ENCODE results near the gene HNMT.
"Not testable (repeated sequence)": the region's sequence is repeated elsewhere in the genome, so short reads cannot be mapped to it uniquely, and the experiment has no call there.

HNMT gene

GRCh38 chr2:137945229-137945628 is 19.0 kb upstream of the HNMT start:
- no peak for DNase-seq

- DNase-seq = no peak
These were observed 18.0 kb upstream of the HNMT start for GRCh38 chr2:137946227-137946626.

- DNase-seq = no peak
These were observed 17.1 kb upstream of the HNMT start for GRCh38 chr2:137947032-137947727.

- DNase-seq = peak in 47 of 58 donors; percentile 1 to 77 (median 16)
These were observed 16.4 kb upstream of the HNMT start for GRCh38 chr2:137947728-137948336.

GRCh38 chr2:137948894-137949293 is 15.4 kb upstream of the HNMT start:
- no peak for DNase-seq

GRCh38 chr2:137950238-137950637 is 14.0 kb upstream of the HNMT start:
- no peak for DNase-seq

- no peak for DNase-seq
These were observed 12.7 kb upstream of the HNMT start for GRCh38 chr2:137951586-137951985.

GRCh38 chr2:137952586-137953129 is 11.6 kb upstream of the HNMT start:
- DNase-seq = no peak

- DNase-seq = no peak
These were observed 8.7 kb upstream of the HNMT start for GRCh38 chr2:137955536-137955935.

- no peak for DNase-seq
These were observed 7.2 kb upstream of the HNMT start for GRCh38 chr2:137957033-137957432.

GRCh38 chr2:137959166-137959565 is 5.1 kb upstream of the HNMT start:
- no peak for DNase-seq

DNA sequence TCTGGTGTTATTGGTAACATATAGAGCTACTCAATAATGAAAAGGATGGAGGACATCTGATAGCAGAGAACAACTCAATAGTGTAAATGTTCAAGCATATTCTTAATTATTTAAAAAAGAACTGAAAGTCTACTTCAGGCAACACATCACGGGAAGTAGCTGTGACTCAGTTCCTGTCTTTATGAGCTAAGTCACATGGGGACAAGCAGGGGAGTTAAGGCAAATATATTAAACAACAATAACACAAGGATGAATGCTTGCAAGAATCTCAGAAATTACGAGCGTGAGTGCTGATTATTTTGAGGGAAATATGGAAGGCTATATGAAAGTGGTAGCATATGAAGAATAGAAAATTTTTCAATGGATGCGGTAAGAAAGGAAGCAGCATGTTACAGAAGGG is 4.0 kb upstream of the HNMT start:
- DNase-seq = no peak

GRCh38 chr2:137961602-137962001 is 2.7 kb upstream of the HNMT start:
- no peak for DNase-seq

DNA sequence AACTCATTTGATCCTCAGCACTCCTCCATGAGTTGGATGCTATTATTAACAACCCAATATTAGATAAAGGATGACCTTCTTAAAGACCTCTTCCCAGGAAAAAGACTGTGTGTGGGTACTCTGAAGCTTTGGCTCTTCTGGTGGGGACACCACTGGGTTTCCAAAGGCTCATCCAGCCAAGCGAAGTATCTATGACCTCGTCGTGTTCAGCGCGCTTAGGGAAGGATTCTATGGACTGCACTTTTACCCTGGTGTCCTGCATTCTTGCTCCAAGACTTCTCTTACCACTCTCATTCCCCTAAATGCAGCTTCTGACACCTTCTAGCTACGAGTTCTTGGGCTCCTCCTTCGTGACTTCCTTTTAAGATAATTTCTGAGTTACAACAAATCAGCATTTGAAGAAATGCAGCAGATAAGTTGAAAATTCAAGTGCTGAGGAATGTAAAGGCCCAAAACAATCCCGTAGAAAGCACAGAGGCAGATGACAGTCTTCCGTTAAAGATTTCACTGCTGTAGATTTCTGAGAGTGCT is 673 bp upstream of the HNMT start:
- peak in 2 of 58 donors; percentile 4 to 6 for DNase-seq

GRCh38 chr2:137964859-137965459 is 686 bp downstream of the HNMT start:
- DNase-seq = no peak

GRCh38 chr2:137966043-137966442 is 1.8 kb downstream of the HNMT start:
- DNase-seq = no peak

- no peak for DNase-seq
These were observed 2.8 kb downstream of the HNMT start for GRCh38 chr2:137967042-137967441.

- DNase-seq = peak in 1 of 58 donors; percentile 19
These were observed 4.5 kb downstream of the HNMT start for GRCh38 chr2:137968477-137969417.

- DNase-seq = peak in 2 of 58 donors; percentile 0 to 21
These were observed 5.1 kb downstream of the HNMT start for GRCh38 chr2:137969418-137969765.

DNA sequence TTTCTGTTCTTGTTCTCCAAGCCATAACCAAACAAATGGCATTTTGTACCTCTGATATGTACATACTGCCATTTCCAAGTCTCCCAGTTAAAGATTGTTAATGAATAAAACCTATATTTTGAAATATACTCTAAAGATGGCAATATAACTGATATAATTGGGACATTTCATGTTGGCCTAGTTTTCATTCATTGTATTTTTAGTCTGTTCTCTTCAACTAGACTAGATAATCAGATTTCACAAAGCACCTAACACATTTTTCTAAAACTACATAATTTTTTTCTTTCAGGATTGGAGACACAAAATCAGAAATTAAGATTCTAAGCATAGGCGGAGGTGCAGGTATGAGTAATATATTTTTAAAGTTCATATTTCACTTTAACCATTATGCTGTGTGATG is 5.6 kb downstream of the HNMT start:
- no peak for DNase-seq

DNA sequence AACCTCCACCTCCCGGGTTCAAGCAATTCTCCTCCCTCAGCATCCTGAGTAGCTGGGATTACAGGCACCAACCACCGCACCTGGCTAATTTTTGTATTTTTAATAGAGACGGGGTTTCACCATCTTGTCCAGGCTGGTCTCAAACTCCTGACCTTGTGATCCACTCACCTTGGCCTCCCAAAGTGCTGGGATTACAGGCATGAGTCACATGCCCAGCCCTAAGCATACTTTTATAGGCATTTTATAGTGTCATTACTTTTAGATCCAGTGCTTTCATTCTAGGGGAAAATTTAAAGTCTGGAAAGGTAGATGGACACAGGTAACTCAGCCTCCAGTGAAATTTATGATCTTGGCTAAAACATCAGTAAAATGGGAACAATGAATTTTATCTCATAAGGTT is 7.0 kb downstream of the HNMT start:
- DNase-seq = not testable (repeated sequence)

All from anterior cingulate cortex (tissue), 58 donors.